Esophagus muscularis mucosa (tissue), 3 donors: ENCODE measurements around the gene USP30.

ENCODE experiments used
- POLR2A ChIP-seq: fragments of 450-650 bp; IDR thresholded peaks from one replicate; pipeline ENCODE4 v1.6.1; 2017; ENCODE audit warnings: antibody characterized with exemption, moderate library complexity, mild to moderate bottlenecking, low read depth
- POLR2AphosphoS5 ChIP-seq, 2 donors: sonication (generic); formaldehyde crosslinking; IDR thresholded peaks; one replicate each; pipeline ENCODE4 v1.6.1; 2017; ENCODE audit warnings: antibody characterized with exemption in 2 of 2
- TF ChIP-seq, protein P1 (sequence below), 3 experiments: fragments of 200-600 bp in 2 of 3; fragments of 450-650 bp in 1 of 3; sonication (generic) in 2 of 3; IDR thresholded peaks; one replicate each; pipeline ENCODE4 v1.5.1; 2017 to 2019; ENCODE audit warnings: antibody characterized with exemption in 3 of 3, mild to moderate bottlenecking in 2 of 3, moderate library complexity in 1 of 3

DNA sequence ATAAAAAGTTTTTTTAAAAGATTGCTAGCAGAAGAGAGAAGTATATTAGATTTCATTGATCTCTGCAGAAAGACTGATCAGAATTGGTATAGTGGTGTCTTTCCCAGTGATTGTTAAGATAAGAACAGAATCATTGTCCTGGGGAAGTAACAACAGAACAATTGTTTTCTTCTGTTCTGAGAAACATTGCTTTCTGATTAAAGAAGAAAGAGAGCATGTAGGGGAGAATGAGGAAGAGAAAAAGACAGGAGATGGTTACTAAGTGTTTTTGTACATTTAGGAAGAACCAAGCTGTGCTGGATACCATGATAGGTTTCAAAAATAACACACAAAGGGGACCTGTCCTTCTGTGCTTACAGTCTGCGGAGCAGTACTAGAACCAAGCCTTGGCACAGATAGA, 5.0 kb downstream of the USP30 start:
- TF ChIP-seq POLR2A: no peak
- no peak for TF ChIP-seq POLR2AphosphoS5 (IDR thresholded peaks at IDR 0.05)
- TF ChIP-seq, protein P1, sequence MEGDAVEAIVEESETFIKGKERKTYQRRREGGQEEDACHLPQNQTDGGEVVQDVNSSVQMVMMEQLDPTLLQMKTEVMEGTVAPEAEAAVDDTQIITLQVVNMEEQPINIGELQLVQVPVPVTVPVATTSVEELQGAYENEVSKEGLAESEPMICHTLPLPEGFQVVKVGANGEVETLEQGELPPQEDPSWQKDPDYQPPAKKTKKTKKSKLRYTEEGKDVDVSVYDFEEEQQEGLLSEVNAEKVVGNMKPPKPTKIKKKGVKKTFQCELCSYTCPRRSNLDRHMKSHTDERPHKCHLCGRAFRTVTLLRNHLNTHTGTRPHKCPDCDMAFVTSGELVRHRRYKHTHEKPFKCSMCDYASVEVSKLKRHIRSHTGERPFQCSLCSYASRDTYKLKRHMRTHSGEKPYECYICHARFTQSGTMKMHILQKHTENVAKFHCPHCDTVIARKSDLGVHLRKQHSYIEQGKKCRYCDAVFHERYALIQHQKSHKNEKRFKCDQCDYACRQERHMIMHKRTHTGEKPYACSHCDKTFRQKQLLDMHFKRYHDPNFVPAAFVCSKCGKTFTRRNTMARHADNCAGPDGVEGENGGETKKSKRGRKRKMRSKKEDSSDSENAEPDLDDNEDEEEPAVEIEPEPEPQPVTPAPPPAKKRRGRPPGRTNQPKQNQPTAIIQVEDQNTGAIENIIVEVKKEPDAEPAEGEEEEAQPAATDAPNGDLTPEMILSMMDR (IDR thresholded peaks at IDR 0.05): no peak
